ENCODE measurements around the gene LCOR.

DNA sequence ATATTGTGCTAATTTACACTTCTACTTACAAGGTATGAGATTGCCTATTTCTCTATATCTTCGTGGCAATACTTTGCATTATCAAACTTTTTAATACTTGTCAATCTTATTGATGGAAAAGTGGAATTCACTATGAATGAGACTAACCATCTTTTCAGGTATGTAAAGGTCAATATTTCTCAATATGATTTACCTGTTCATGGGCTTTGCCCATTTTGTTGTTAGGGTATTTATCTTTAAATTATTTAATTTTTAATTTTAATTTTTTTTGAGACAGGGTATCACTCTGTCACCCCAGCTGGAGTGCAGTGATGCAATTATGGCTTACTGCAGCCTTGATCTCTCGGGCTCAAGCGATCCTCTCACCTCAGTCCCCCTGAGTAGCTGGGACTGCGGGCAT, 47.8 kb upstream of the LCOR start:
- TF ChIP-seq, protein P1, sequence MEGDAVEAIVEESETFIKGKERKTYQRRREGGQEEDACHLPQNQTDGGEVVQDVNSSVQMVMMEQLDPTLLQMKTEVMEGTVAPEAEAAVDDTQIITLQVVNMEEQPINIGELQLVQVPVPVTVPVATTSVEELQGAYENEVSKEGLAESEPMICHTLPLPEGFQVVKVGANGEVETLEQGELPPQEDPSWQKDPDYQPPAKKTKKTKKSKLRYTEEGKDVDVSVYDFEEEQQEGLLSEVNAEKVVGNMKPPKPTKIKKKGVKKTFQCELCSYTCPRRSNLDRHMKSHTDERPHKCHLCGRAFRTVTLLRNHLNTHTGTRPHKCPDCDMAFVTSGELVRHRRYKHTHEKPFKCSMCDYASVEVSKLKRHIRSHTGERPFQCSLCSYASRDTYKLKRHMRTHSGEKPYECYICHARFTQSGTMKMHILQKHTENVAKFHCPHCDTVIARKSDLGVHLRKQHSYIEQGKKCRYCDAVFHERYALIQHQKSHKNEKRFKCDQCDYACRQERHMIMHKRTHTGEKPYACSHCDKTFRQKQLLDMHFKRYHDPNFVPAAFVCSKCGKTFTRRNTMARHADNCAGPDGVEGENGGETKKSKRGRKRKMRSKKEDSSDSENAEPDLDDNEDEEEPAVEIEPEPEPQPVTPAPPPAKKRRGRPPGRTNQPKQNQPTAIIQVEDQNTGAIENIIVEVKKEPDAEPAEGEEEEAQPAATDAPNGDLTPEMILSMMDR (conservative IDR thresholded peaks at IDR 0.05; ENCODE audit: low read depth, low read length): no peak
- TF ChIP-seq EZH2 (IDR thresholded peaks at IDR 0.05; ENCODE audit: borderline replicate concordance, low read depth, low read length, poor library complexity, severe bottlenecking): no peak

All from A673 (cell line).